Measurements from ENCODE around the gene ZFYVE28.

ZFYVE28 gene

DNA sequence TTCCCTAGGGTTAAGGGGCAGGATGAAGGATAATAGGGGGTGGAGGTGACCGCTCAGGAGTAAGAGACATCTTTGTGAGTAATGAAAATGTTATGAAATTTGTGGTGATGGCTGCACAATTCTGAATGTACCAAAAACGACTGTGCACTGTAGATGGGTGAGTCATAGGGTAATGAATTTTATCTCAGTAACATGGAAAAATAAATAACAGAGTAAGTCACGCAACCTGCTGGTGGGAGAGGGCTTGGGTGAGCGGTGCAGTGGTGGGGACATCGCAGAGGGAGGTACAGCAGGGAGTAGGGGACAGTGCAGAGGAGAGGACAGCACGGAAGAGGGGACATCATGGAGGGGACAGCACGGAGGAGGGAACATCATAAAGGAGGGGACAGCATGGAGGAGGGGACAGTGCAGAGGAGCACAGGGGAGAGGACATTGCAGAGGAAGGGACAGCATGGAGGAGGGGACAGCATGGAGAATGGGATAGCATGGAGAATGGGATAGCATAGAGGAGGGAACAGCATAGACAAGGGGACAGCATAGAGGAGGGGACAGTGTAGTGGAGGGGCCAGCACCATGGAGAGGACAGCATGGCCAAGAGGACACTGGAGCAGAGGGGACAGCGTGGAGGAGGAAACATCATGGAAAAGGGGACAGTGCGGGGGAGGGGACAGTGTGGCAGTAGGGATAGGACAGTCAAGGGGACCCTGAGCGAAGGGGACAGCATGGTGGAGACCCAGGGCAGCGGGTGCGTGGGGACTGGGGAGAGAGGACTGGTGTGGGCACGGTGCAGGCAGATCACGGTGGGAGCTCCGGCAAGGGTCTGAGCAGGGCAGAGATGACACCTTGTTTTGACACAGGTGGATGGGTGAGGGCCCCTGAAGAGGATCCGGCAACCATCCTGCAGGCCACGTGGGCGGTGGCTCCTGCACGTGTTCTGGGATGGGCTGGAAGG is 88.1 kb downstream of the ZFYVE28 start:
- no peaks in the 10 kb centered on the region for H3K36me3 ChIP-seq
- no peak overlapping the region for H3K4me3 ChIP-seq
- H3K4me1 ChIP-seq, result peaks cover 26% of the 10 kb centered on the region
- H3K27me3 ChIP-seq, result 0 out of 2 replicates have a peak, but pooled peaks cover 4% of the 10 kb centered on the region
- TF ChIP-seq Cebpa-rat (IDR thresholded peaks at IDR 0.05), result no peak
- peaks cover 8% of the 10 kb centered on the region; the same call in 1 of the 2 replicates for H3K9me3 ChIP-seq
- H4K20me1 ChIP-seq, result no peaks in the 10 kb centered on the region
- H3K27ac ChIP-seq, result no peak overlapping the region
- H3K4me2 ChIP-seq, result no peak overlapping the region
- no peak overlapping the region for H3K9ac ChIP-seq

GRCh38 chr4:2327579-2327978 is 90.9 kb downstream of the ZFYVE28 start:
- no peak overlapping the region for H3K27ac ChIP-seq
- peaks cover 8% of the 10 kb centered on the region; the same call in 1 of the 2 replicates for H3K9me3 ChIP-seq
- no peaks in the 10 kb centered on the region for H3K36me3 ChIP-seq
- no peak overlapping the region for H3K9ac ChIP-seq
- H3K4me3 ChIP-seq, result no peak overlapping the region
- no peaks in the 10 kb centered on the region for H3K27me3 ChIP-seq
- peaks cover 10% of the 10 kb centered on the region; the same call in 1 of the 2 replicates for H3K4me1 ChIP-seq
- no peak for TF ChIP-seq Cebpa-rat (IDR thresholded peaks at IDR 0.05)
- H3K4me2 ChIP-seq, result no peak overlapping the region
- no peaks in the 10 kb centered on the region for H4K20me1 ChIP-seq

GRCh38 chr4:2324891-2325290 is 93.6 kb downstream of the ZFYVE28 start:
- Histone ChIP-seq H3K9ac (no peak overlapping the region), H3K4me2 (no peak overlapping the region), H3K9me3 (peaks cover 8% of the 10 kb centered on the region; the same call in 1 of the 2 replicates), H3K27me3 (no peaks in the 10 kb centered on the region), H3K27ac (no peak overlapping the region), H4K20me1 (no peaks in the 10 kb centered on the region), H3K4me3 (no peak overlapping the region), H3K36me3 (no peaks in the 10 kb centered on the region), H3K4me1 (peaks cover 34% of the 10 kb centered on the region)
- TF ChIP-seq Cebpa-rat (IDR thresholded peaks at IDR 0.05), result no peak

DNA sequence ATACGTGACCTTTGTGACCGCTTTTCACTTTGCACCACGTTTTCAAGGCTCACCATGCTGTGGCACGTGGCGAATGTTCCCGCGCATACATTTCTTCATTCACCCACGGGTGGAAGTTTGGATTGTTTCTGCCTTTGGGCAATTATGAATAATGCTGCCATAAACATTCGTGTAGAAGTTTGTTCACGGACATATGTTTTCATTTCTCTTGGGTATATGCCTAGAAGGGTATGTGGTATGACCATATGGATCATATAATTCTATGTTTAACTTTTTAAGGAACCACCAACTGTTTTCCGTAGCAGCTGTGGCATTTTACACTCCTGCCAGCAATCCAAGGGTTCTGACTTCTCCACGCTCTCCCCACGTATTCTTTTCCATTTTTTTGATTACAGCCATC is 95.6 kb downstream of the ZFYVE28 start:
- no peak for TF ChIP-seq Cebpa-rat (IDR thresholded peaks at IDR 0.05)
- Histone ChIP-seq H3K9ac (no peak overlapping the region), H3K9me3 (peaks cover 2% of the 10 kb centered on the region; the same call in 1 of the 2 replicates), H4K20me1 (no peaks in the 10 kb centered on the region), H3K4me3 (no peak overlapping the region), H3K4me1 (peaks cover 43% of the 10 kb centered on the region), H3K4me2 (peak overlapping the region; percentile 13), H3K27me3 (no peaks in the 10 kb centered on the region), H3K27ac (no peak overlapping the region), H3K36me3 (no peaks in the 10 kb centered on the region)

DNA sequence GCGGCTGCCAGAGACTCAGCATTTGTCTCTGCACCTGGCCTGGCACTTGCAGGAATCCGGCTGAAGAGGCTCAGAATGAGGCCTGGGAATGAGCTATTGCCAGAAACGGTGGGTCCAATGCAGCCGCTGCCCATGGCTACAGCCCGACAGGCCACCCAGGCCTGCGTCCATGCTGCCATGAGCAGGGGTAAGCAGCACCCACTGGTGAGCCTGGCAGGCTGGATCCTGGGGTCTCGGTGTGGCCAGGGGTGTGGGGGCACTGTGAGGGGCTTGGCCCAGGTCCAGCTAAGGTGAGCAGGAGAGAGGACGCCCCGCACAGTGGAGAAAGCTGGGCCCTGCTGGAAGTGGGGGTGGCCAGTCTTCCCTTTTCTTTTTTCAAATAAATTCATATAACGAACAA is 96.2 kb downstream of the ZFYVE28 start:
- no peaks in the 10 kb centered on the region for H3K9me3 ChIP-seq
- H3K4me3 ChIP-seq, result no peak overlapping the region
- H4K20me1 ChIP-seq, result no peaks in the 10 kb centered on the region
- H3K36me3 ChIP-seq, result no peaks in the 10 kb centered on the region
- TF ChIP-seq Cebpa-rat (IDR thresholded peaks at IDR 0.05), result no peak
- H3K4me1 ChIP-seq, result peaks cover 46% of the 10 kb centered on the region
- no peaks in the 10 kb centered on the region for H3K27me3 ChIP-seq
- H3K4me2 ChIP-seq, result peak overlapping the region; percentile 55; the same call in 1 of the 2 replicates
- H3K9ac ChIP-seq, result no peak overlapping the region
- H3K27ac ChIP-seq, result no peak overlapping the region

DNA sequence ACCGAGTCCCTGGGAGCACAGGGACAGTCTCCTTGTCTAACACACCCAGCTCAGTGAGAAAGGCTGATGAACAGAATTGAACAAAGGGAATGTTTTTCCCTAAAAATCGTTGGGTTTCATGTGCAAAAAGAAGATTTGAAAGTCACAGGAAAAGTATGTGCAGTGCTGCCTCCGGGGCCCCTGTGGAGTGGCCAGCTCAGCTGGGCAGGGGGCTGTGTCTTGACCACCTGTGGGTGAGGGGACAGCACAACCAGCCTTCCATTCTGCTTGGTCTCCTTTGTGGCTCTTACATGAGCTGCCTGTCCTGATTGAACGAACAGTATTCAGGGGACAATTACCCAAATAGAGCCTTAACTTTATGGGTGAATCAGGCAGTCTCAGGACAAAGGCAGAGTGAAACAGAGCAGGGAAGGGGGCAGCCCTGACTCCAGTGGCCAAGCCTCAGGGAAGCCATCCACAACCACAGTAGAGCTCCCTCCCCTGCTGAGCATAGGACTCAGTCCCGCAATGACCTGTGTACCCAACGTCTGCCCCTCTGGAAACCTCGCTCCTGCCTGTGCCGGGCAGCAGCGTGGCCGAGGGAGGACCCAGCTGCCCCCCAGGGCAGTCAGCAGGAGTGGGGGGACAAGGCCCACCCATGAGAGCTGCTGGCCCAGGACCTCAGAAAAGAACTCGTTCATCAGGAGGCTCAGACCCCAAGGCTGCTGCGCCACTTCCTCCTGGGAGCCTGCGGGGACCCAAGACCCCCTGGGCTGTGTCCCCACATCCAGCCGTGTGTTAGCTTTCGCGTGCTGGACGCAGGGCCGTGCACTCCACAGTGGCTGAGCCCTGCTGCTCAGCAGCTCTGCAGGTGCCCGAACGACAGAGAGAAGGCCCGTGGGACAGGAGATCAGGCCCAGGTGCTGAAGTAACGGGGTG is 96.9 kb downstream of the ZFYVE28 start:
- H4K20me1 ChIP-seq, result no peaks in the 10 kb centered on the region
- peak overlapping the region; percentile 55; the same call in 1 of the 2 replicates for H3K4me2 ChIP-seq
- no peak overlapping the region for H3K9ac ChIP-seq
- no peaks in the 10 kb centered on the region for H3K27me3 ChIP-seq
- no peak overlapping the region for H3K27ac ChIP-seq
- no peaks in the 10 kb centered on the region for H3K9me3 ChIP-seq
- H3K4me3 ChIP-seq, result no peak overlapping the region
- H3K36me3 ChIP-seq, result no peaks in the 10 kb centered on the region
- peaks cover 46% of the 10 kb centered on the region for H3K4me1 ChIP-seq
- no peak for TF ChIP-seq Cebpa-rat (IDR thresholded peaks at IDR 0.05)

- H4K20me1 ChIP-seq, result no peaks in the 10 kb centered on the region
- no peak overlapping the region for H3K4me3 ChIP-seq
- no peaks in the 10 kb centered on the region; the same call in 1 of the 2 replicates for H3K9me3 ChIP-seq
- H3K27ac ChIP-seq, result no peak overlapping the region
- no peaks in the 10 kb centered on the region for H3K27me3 ChIP-seq
- no peak for TF ChIP-seq Cebpa-rat (IDR thresholded peaks at IDR 0.05)
- no peaks in the 10 kb centered on the region for H3K36me3 ChIP-seq
- peak overlapping the region; percentile 55 for H3K4me2 ChIP-seq
- no peak overlapping the region for H3K9ac ChIP-seq
- peaks cover 46% of the 10 kb centered on the region for H3K4me1 ChIP-seq
Measured at GRCh38 chr4:2320746-2321145, 97.7 kb downstream of the ZFYVE28 start.

DNA sequence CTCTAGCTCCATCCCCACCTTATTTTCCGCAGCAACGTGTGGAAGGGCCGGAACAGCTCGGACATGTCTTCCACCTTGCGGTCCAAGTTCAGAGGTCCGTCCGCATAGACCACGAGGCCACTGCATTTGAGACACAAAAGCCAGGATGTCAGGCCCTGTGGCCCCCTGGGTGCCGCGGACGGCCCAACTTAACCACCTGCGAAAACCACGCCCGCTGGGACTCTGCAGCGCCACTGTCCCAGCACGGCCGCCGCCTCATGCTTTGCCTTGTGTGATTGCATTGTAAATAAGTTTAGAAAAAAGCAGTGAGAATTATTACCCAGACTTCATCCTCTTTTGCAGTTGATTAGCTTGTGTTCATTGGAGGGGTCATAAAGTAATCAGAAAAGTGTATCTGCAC is 98.3 kb downstream of the ZFYVE28 start:
- TF ChIP-seq Cebpa-rat (IDR thresholded peaks at IDR 0.05), result no peak

DNA sequence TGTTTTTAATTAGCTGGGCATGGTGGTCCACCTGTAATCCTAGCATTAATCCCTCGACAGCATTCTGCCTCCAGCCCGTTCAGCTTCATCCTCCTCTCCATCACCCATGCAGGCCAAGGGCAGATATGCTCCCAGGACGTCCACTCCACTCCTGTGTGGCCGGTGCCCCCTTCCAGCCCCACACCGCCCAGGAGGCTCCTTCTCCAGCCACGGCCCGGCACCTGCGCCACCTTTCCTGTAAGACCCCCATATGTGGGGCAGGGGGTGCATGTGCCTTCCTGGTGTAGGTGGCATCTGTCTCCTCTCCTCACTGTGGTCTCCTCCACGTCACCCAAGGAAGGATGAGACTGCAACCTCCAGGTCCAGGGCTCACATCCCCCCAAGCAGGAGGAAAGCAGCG is 99.6 kb downstream of the ZFYVE28 start:
- Histone ChIP-seq H3K4me3 (no peak overlapping the region), H3K27ac (no peak overlapping the region), H4K20me1 (no peaks in the 10 kb centered on the region), H3K4me2 (no peak overlapping the region), H3K9me3 (peaks cover 11% of the 10 kb centered on the region), H3K9ac (no peak overlapping the region), H3K36me3 (no peaks in the 10 kb centered on the region), H3K27me3 (no peaks in the 10 kb centered on the region), H3K4me1 (peaks cover 46% of the 10 kb centered on the region)
- TF ChIP-seq Cebpa-rat (IDR thresholded peaks at IDR 0.05), result no peak

More for the DNA sequence above, 98.3 kb downstream of the ZFYVE28 start:
- H3K36me3 ChIP-seq, result no peaks in the 10 kb centered on the region
- H3K4me3 ChIP-seq, result no peak overlapping the region
- no peak overlapping the region for H3K27ac ChIP-seq
- peak overlapping the region; percentile 55 for H3K4me2 ChIP-seq
- H3K27me3 ChIP-seq, result no peaks in the 10 kb centered on the region
- H3K4me1 ChIP-seq, result peaks cover 46% of the 10 kb centered on the region
- H3K9me3 ChIP-seq, result peaks cover 5% of the 10 kb centered on the region
- H3K9ac ChIP-seq, result no peak overlapping the region
- no peaks in the 10 kb centered on the region for H4K20me1 ChIP-seq

Data from BLaER1 (cell line).